Left colon (tissue), 2 donors: ENCODE measurements around the gene TBL1X. TPM values are rescaled to one million over a fixed set of nuclear protein-coding genes. Genes with fewer than 3 reads are reported as not detected.

ENCODE experiments used
- ATAC-seq: fragments of 200-7000 bp; cut with Tn5 transposase; one replicate; pipeline ENCODE4 v1.9.1; 2020; ENCODE audit warnings: mild to moderate bottlenecking, moderate library complexity
- DNase-seq, 2 donors: peaks; one replicate each; pipeline ENCODE4 v3.0.0-alpha.2; 2020
- intact Hi-C, 2 donors: fragments of 100-400 bp; cut with DNase I in 1 of 2; cut with micrococcal nuclease in 1 of 2; formaldehyde crosslinking; loops; one replicate each; pipeline versions ENCODE4 v1.11.2 to v1.14.0; 2022; cut with DNase I, micrococcal nuclease
- total RNA-seq, 2 donors: library from RNA; stranded (reverse); fragmentation: NEBNext Ultra II Directional; extraction: Animal tissue kit (Norgen Biotek cat#: 25700); gene quantifications; one replicate each; pipeline ENCODE4 v1.2.1, GENCODE V29; 2021
- donor health status: DM: no; HTN: no; CAD: no.
- donor health status: DM: yes; HTN: yes; CAD: no.

The TBL1X gene
- total RNA-seq, 2 donors from 2014 or later = 15.4 to 17.3 TPM

DNA sequence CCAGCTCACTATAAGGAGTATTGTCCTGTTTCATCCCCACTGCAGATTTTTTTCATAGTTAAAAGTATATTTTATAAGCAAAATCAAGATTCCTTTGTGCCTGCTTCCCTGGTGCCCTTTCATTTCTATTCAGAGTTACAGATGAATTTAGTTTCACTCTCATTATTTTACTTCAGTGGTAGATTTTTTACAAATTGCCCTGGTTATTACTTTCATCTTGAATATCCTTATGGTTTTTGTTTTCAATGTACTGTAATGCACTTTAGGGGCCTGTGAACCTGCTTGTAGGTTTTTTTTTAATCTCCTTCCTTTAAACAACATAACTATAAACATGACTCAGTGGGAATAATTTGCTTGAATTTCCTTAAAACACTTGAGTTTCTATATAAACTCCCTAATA lies 174.0 kb downstream of the TBL1X start:
- intact Hi-C loops = no loop called here
- DNase-seq = no peak
- ATAC-seq = no peak

DNA sequence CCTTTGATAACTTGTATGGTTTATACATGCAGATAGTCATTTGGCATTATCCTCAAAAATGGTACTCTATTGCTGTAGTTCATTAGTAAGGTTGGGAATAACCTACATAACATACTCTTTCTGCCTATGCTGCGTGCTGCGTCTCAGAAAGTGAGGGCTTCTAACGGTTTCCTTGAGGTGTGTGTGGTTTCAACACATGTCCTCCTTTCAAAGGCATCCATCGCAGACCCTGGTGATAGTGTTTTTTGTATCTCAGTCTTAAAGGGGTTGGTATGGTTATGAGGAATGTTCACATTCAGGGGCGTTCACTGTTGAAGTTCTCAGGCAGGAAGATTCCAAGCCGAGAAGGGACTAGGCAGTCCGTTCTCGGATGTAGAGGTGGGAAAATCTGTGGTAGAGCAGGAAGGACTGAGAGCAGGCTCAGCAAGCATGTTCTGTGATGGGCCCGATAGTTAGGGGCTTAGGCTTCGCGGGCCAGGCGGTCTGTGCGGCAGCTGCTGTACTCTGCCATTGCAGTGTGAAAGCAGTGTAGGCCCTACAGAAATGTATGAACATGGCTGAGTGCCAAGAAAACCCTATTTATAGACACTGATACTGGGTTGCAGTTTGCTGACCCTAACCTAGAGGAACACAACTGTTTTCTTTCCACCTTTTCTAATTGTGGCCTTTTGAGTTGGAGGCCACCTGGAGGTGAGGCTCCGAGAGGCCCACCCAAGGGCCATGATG lies 177.6 kb downstream of the TBL1X start:
- ATAC-seq (no peak), DNase-seq (no peak)
- intact Hi-C loops = no loop called here

DNA sequence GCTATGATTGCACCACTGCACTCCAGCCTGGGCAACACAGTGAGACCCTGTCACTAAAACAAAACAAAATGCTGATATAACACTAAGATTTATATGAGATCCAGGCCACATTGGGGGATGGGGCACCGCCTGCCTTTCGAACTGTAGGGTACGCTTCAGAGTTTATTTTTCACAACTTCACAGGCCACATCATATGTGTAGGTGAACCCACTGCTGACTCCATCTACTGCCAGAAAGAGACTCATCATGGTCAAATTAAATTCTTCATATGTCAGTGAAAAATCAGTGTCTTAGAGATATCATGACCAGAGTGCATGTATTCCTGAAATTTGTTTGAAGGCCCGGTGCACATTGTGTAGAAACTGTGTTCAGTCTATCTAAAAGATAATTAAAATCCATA lies 178.9 kb downstream of the TBL1X start:
- intact Hi-C loops = no loop called here
- no peak for ATAC-seq
- DNase-seq = no peak

DNA sequence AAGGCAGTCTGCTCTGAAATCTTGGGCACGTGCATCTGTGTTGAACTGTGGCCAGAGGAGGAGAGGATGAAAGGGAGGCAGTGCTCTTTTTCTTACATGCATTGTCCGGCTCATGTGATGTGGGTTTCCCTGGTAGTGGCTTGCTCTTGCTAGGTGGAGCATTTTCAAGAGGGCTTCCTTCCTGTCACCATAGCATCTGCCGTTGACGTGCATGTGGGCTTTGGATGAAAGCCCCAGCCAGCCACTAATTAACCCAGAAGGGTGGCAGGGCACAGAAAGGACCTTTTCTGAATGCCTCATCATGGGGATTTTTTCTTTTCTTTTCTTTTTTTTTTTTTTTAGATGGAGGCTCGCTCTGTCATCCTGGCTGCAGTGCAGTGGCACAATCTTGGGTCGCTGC lies 179.5 kb downstream of the TBL1X start:
- DNase-seq (no peak), ATAC-seq (no peak)
- intact Hi-C loops = no loop called here

DNA sequence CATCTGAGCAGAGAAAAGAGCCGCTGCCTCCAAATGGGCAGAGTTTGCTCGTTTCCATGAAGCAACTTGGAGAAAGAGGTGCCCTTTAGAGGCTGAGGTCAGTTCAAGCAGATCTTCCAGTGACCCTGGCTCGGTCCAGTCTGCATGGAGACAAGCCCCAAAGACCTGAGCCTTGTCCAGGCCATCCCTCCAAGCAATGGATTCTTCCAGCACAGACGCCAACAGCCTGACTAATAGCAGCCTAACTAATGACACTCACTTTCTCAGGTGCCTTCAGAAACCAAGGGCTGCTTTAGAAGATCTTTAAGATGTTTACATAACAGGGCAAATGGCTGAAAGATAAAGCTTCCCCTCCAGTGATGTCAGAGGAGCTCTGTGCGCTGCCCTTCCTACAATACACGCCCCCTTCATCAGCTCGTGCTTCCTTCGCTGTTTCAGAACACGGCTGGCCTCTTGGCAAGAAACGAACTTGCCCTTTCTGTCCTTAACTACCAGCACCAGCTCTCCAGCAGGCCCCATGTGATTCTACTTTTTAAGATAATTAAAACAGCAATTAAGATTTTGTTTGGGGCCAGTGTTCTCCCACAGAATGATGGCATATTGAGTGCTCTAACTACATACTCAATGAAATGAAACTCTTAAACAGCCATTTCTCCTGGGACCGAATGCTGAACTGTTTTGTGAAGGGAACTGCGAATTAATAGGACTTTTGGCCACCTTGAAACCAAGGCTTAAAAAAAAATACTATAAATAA lies 181.8 kb downstream of the TBL1X start:
- DNase-seq = no peak
- intact Hi-C loops = no loop called here
- no peak for ATAC-seq

DNA sequence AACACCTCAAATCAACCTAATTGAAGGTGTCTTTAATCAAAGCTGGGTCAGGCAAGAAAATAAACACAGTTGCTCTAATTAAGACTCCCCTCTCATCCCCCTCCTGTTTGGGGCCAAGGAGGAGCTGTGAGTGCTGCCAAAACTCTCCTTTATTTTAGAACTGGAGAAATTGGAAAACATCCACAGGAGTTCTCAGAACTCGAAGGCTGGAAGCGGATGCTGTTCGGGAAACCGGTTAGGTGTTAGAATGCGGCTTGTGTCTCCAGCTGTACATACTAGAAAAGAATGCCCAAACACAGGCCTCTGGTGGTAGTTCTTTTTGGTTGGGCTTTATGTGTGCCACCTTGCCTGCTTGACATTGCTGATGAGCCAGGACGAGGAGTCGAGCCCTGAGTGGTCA lies 182.6 kb downstream of the TBL1X start:
- DNase-seq (no peak), ATAC-seq (no peak)
- intact Hi-C loops = no loop called here

DNA sequence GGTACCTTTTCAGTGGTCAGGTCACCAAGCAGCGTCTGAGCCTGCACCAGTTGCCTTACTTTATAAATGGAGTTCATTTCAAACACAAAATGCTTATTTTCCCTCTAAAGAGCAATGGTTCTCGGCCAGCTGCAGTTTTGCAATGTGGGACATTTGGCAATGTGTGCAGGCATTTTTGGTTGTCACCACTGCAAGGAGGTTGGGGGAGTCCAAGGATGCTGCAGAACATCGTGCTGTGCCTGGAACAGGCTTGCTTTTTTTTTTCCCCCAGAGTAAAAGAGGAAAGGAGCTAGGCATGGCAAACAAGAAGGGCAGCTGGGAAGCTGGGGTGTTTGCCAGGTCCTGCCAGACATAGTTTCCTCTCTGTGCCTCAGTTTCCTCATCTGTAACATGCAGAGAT lies 185.2 kb downstream of the TBL1X start:
- DNase-seq = no peak
- no peak for ATAC-seq
- intact Hi-C loops = no loop called here

DNA sequence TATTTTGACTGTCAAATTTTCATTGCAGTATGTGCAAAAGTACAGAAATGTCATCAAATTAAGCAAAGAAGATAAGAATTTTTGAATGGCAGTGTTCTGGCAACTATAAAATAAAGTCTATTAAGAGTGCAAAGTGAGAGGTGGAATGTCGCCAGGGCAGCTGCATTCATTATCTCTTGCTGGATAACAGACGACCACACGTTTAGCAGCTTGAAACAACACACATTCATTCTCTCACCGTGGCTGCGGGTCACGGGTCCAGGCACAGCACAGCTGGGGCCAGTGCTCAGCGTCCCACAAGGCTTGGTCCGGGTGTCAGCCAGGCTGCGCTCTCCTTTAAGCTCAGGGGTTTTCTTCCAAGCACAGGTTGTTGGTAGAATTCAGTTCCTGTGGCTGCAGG lies 186.9 kb downstream of the TBL1X start:
- intact Hi-C loops = no loop called here
- DNase-seq = no peak
- ATAC-seq = no peak

DNA sequence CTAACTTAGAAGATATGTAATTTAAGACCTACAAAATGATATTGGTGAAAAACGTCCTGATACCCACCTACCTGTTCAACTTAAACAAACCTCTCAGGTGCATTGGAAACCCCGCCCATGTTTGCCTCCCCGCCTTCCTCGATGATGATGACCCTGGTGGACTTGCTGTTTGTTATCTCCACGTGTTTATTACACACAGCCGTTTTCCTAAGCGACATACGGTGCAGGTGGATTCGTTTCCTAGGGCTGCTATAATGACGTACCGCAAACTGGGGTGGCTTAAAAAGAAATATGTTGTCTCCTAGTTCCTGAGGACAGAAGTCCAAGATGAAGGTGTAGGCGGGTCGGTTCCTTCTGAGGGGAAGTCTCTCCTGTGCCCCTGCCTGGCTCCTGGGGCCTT lies 190.1 kb downstream of the TBL1X start:
- ATAC-seq (peak; percentile 67), DNase-seq (no peak)
- intact Hi-C loops = no loop called here

DNA sequence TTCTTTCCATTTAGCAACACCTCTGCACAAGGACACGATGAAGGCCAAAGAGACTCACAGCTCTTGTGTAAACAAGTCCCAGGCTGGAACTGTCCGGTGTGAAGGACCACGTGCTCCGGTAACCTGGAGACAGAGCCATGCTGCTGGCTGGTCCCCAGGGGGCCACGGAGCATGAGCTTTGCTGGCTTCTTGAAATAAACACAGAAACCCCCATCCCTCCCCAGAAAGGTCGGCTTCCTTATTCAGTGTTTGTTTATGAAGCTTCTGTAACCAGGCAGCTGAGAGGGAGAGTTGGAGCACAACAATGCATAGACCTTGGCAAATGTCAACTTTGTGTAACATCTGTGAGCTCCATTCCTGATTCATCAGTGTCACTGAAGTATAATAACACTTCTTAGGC lies 191.4 kb downstream of the TBL1X start:
- intact Hi-C loops = no loop called here
- DNase-seq (no peak), ATAC-seq (no peak)

DNA sequence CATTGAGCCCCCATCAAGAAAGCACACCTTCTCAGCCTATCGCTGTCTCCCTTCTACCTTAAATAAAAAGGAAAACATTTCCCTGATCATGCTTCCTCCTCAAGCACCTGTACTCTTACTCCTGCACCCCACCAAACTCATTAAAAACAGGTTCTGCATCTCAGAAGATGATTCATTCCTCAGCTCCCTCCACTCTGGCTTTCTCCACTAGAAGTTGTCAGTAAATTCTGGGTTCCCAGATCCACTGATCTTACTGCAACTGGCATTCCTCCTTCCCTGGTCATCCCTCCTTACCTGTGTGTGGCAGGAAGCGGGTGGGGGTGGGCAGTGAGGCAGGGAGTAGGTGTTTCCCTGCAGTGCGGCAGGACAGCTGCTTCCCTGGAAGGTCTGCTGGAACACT lies 192.0 kb downstream of the TBL1X start:
- intact Hi-C loops = no loop called here
- DNase-seq (no peak), ATAC-seq (no peak)

DNA sequence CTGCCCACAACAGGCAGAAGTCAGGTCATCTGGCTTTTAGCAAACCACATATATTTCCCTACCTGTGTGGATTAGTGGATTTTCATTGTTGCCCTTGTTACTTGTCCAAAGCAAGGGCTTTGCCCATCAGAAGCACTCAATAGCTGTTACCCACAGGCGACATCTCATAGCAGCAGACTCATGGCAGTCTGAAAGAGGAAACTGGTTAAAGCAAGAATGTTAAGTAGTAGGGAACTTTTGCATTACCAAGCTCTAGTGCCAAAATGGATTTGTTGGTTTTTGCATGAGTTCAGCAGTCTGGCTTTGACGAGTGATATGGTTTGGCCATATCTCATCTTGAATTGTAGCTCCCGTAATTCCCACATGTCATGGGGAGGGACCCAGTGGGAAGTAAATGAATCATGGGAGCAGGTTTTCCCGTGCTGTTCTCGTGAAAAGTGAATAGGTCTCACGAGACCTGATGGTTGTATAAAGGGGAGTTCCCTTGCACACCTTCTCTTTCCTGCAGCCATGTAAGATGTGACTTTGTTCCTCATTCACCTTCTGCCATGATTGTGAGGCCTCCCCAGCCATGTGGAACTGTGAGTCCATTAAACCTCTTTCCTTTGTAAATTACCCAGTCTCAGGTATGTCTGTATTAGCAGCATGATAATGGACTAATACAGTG lies 192.9 kb downstream of the TBL1X start:
- no peak for ATAC-seq
- DNase-seq = no peak
- intact Hi-C loops = no loop called here

DNA sequence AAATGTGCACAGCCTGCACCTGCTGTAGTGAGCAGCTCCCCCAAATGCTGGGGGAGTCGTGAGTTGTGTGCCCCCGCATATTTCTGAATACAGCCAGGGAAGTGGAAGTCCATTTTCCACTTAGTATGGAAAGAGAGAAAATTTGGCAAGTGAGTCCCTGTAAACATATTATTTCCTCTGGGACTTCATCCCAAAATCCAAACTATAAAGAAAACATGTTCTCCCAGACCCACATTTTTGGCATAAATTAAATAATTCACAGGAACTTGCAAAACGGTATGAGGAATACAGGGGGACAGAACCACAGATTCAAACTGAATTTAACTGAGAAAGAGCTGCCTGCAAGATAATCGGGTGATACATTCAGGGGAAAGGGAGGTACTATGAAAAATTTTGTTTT lies 193.6 kb downstream of the TBL1X start:
- ATAC-seq (no peak), DNase-seq (no peak)
- intact Hi-C loops = no loop called here

DNA sequence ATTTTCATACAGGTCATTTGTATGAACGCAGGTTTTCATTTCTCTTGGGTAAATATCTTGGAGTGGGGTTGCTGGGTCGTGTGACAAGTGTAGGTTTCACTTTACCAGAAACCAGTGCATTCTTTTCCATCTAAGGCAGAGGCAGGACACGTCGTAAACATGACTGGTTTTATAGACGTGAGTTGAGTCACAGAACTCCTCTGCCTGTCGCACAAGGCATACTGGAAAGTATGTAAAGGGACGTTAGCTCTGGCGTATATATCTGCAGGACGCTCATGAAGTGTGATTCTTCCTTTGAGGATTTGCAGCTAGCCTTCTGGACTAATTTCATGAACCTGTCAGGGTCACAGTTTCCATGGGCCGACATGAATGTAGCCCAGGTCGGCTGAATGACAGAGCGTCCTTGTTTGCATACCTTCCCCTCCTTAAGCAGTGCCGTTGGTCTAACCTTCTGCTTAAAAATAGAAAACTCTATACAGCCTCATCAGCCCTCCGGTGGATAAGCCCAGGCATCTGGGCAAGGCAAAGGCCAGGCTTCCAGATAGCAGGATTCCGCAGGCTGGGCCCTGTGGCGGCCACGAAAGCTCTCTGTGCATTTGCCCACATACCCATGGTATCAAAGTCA lies 194.8 kb downstream of the TBL1X start:
- intact Hi-C loops = no loop called here
- ATAC-seq = no peak
- DNase-seq = no peak

DNA sequence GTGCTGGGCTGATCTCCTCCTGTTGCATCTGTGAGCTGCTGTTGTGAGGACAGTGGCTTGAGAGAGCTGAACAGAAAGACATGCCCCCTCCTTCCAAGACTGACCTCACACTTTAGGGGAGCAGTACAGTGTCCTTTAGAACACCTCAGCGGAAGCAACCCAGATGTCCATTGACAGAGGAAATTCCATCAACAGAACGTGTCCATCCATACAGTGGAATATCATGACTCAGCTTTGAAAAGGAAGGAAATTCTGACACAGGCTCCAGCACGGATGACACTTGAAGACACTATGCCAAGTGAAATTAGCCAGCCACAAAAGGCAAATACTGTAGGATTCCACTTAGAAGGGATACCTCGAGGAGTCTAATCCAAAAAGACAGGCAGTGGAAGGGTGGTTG lies 197.3 kb downstream of the TBL1X start:
- ATAC-seq = no peak
- intact Hi-C loops = no loop called here

DNA sequence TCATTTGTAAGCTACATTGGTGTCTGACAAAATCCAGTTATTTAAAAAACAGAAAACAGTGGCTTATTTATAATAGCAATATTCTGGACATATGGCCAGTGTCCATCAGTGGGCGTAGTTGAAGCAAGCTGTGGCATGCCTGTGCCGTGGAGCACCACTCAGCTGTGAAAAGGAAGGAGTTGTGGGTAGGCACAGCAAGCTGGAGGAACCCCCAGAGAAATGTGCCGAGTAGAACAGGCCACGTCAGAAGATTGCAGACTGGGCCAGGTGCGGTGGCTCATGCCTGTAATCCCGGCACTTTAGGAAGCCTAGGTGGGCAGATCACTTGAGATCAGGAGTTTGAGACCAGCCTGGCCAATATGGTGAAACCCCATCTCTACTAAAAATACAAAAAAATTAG lies 198.4 kb downstream of the TBL1X start:
- no peak for ATAC-seq
- intact Hi-C loops = no loop called here
- no peak for DNase-seq

More for the DNA sequence above, 197.3 kb downstream of the TBL1X start:
- DNase-seq = no peak

DNA sequence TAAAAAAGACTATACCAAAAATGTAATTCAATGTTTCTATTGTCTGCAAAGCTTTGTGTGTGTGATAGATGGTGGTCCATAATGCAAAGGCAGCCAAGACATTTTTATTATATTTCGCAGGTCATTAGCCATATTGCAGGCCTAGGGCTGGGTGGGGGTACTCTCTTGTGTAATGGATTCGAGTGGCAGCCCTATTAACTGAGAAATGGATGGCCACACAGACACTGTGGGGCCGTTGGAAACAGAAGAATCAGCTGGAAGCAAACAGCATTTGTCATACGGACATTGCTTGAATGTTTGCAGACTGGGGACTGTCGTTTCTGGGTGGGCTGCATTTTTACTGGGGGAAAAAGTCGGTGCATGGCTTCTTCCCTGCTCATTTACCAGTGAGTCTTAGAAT lies 199.4 kb downstream of the TBL1X start:
- ATAC-seq (no peak), DNase-seq (no peak)
- intact Hi-C loops = no loop called here

DNA sequence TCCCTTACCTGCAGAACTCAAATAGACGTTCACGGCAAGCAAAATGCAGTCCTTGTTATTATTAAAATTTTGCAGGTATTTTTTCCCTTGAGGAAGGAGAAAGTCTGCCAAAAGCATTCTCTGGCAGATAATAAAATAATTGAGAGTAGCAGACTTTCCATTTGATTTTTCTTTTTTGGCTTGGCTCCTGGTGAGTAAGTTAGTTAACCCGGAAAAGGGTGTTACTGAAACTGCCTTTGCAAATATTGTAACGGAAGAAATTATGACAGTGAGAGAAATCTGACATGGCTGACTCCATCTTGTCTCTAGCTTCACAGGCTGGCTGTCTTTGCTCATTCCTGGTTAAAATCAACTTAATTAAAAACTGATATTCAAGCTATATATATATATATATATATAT lies 200.3 kb downstream of the TBL1X start:
- intact Hi-C loops = no loop called here
- no peak for ATAC-seq
- DNase-seq = no peak

DNA sequence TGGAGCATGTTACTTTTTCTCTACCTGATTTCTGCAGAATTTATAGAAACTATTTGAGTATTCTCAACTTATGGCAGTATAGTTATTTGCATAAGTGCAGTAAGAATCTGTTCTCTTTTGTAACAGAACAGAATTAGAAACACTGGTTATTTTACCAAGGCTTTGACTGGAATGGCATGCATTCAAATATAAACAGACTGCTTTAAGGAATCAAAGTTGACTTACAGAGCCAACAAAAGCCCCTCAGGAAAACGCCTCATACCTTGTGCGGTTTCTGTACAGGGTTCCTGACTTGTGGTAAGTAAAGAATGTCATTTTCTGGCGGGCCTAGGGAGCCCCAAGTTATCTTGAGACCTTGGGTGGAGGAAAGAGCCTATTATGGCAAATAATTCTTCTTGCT lies 203.7 kb downstream of the TBL1X start:
- ATAC-seq = no peak
- intact Hi-C loops = no loop called here
- DNase-seq = no peak
